HG03457 (cell line): Measurements from ENCODE around the gene NRG2.

Source experiments
- ATAC-seq: cut with Tn5 transposase; IDR thresholded peaks from one replicate; pipeline ENCODE4 v1.9.1; 2021; ENCODE audit warnings: moderate number of reproducible peaks; ENCODE audit not compliant: unreplicated experiment

The NRG2 gene

GRCh38 chr5:139910901-139911300 lies 132.2 kb downstream of the NRG2 start:
- no peak for ATAC-seq

- no peak for ATAC-seq
Observed at GRCh38 chr5:139910036-139910435, 133.1 kb downstream of the NRG2 start.

GRCh38 chr5:139908749-139909148 lies 134.3 kb downstream of the NRG2 start:
- ATAC-seq, result no peak

GRCh38 chr5:139906661-139907060 lies 136.4 kb downstream of the NRG2 start:
- no peak for ATAC-seq

GRCh38 chr5:139904816-139905661 lies 138.1 kb downstream of the NRG2 start:
- ATAC-seq, result no peak

GRCh38 chr5:139904566-139904815 lies 138.6 kb downstream of the NRG2 start:
- ATAC-seq, result no peak

GRCh38 chr5:139903795-139904565 lies 139.1 kb downstream of the NRG2 start:
- no peak for ATAC-seq

GRCh38 chr5:139903450-139903794 lies 139.7 kb downstream of the NRG2 start:
- ATAC-seq, result no peak

GRCh38 chr5:139901986-139902385 lies 141.1 kb downstream of the NRG2 start:
- no peak for ATAC-seq

- no peak for ATAC-seq
Observed at GRCh38 chr5:139901251-139901575, 141.9 kb downstream of the NRG2 start.

GRCh38 chr5:139900546-139901250 lies 142.4 kb downstream of the NRG2 start:
- no peak for ATAC-seq

- ATAC-seq, result no peak
Observed at GRCh38 chr5:139898981-139899380, 144.1 kb downstream of the NRG2 start.

GRCh38 chr5:139897982-139898381 lies 145.1 kb downstream of the NRG2 start:
- no peak for ATAC-seq

- no peak for ATAC-seq
Observed at GRCh38 chr5:139897342-139897741, 145.8 kb downstream of the NRG2 start.

- ATAC-seq, result no peak
Observed at GRCh38 chr5:139896718-139897117, 146.4 kb downstream of the NRG2 start.

- ATAC-seq, result no peak
Observed at GRCh38 chr5:139895647-139896046, 147.5 kb downstream of the NRG2 start.

GRCh38 chr5:139895046-139895445 lies 148.1 kb downstream of the NRG2 start:
- ATAC-seq, result no peak

GRCh38 chr5:139893873-139894272 lies 149.2 kb downstream of the NRG2 start:
- no peak for ATAC-seq

- no peak for ATAC-seq
Observed at GRCh38 chr5:139889410-139889809, 153.7 kb downstream of the NRG2 start.

- no peak for ATAC-seq
Observed at GRCh38 chr5:139888370-139888769, 154.7 kb downstream of the NRG2 start.

- no peak for ATAC-seq
Observed at GRCh38 chr5:139886213-139886612, 156.9 kb downstream of the NRG2 start.

- no peak for ATAC-seq
Observed at GRCh38 chr5:139885857-139886208, 157.3 kb downstream of the NRG2 start.
